ENCODE data around the gene QSER1. TPM values are rescaled to one million over a fixed set of nuclear protein-coding genes. Genes with fewer than 3 reads are reported as not detected.
A peak's percentile ranks its signal among the peaks of the same experiment; 100 is the strongest.

Gene QSER1
- total RNA-seq, 1 experiment from 2014 or later: 111 TPM

- H3K27ac ChIP-seq (ENCODE audit: low read depth, low read length, poor library complexity, severe bottlenecking): no peak overlapping the region
- no peak overlapping the region for H3K4me3 ChIP-seq (ENCODE audit: low read depth, low read length, poor library complexity, severe bottlenecking)
- ChIA-PET POLR2A (ENCODE audit: low non-redundant PET) (no interaction called here), CTCF (no interaction called here)
- H3K36me3 ChIP-seq (ENCODE audit: insufficient read depth, low read length, poor library complexity, severe bottlenecking): peaks cover 24% of the 10 kb centered on the region
- no peak for TF ChIP-seq EZH2 (IDR thresholded peaks at IDR 0.05; ENCODE audit: borderline replicate concordance, low read depth, low read length, poor library complexity, severe bottlenecking)
- TF ChIP-seq CTCF (conservative IDR thresholded peaks at IDR 0.05; ENCODE audit: low read depth, low read length): no peak
- no peak for DNase-seq (ENCODE audit: low spot score)
- H3K27me3 ChIP-seq (replicated peaks; ENCODE audit: insufficient read depth, low read depth, low read length, poor library complexity): no peaks in the 10 kb centered on the region
- intact Hi-C loops (cut with micrococcal nuclease; ENCODE audit: unreplicated experiment): no loop called here
- no peaks in the 10 kb centered on the region for H3K9me3 ChIP-seq (ENCODE audit: low read depth, low read length, poor library complexity, severe bottlenecking)
- H3K4me1 ChIP-seq (ENCODE audit: insufficient read depth, low read length, poor library complexity, severe bottlenecking): no peaks in the 10 kb centered on the region
- BruUV-seq (replicated peaks): no TSS peak
Measured at GRCh38 chr11:32953700-32954099, 61.1 kb downstream of the QSER1 start.

- TF ChIP-seq CTCF (conservative IDR thresholded peaks at IDR 0.05; ENCODE audit: low read depth, low read length): peak; percentile 96
- no peak for TF ChIP-seq EZH2 (IDR thresholded peaks at IDR 0.05; ENCODE audit: borderline replicate concordance, low read depth, low read length, poor library complexity, severe bottlenecking)
- intact Hi-C loops (cut with micrococcal nuclease; ENCODE audit: unreplicated experiment): loop anchor here (1.0 to 5.0 kb wide), 3 partner anchors 105 to 728 kb away; no protein-coding TSS in a partner anchor
- no peaks in the 10 kb centered on the region for H3K27me3 ChIP-seq (replicated peaks; ENCODE audit: insufficient read depth, low read depth, low read length, poor library complexity)
- ChIA-PET POLR2A (ENCODE audit: low non-redundant PET) (no interaction called here), CTCF (interaction anchor here (1.1 kb wide), 1 partner anchor 105 kb away, joined by 5 read pairs; no protein-coding TSS in a partner anchor)
- BruUV-seq (replicated peaks): no TSS peak
- H3K27ac ChIP-seq (ENCODE audit: low read depth, low read length, poor library complexity, severe bottlenecking): no peak overlapping the region
- H3K4me3 ChIP-seq (ENCODE audit: low read depth, low read length, poor library complexity, severe bottlenecking): no peak overlapping the region
- DNase-seq (ENCODE audit: low spot score): peak; percentile 87
- no peaks in the 10 kb centered on the region for H3K9me3 ChIP-seq (ENCODE audit: low read depth, low read length, poor library complexity, severe bottlenecking)
- H3K4me1 ChIP-seq (ENCODE audit: insufficient read depth, low read length, poor library complexity, severe bottlenecking): no peaks in the 10 kb centered on the region
- peaks cover 57% of the 10 kb centered on the region for H3K36me3 ChIP-seq (ENCODE audit: insufficient read depth, low read length, poor library complexity, severe bottlenecking)
Measured at GRCh38 chr11:32960553-32961164, 68.0 kb downstream of the QSER1 start.

- no TSS peak for BruUV-seq (replicated peaks)
- CTCF ChIA-PET: no interaction called here
- Histone ChIP-seq H3K27ac (ENCODE audit: low read depth, low read length, poor library complexity, severe bottlenecking) (no peak overlapping the region), H3K9me3 (ENCODE audit: low read depth, low read length, poor library complexity, severe bottlenecking) (no peaks in the 10 kb centered on the region), H3K36me3 (ENCODE audit: insufficient read depth, low read length, poor library complexity, severe bottlenecking) (peaks cover 62% of the 10 kb centered on the region), H3K4me1 (ENCODE audit: insufficient read depth, low read length, poor library complexity, severe bottlenecking) (no peaks in the 10 kb centered on the region), H3K27me3 (replicated peaks; ENCODE audit: insufficient read depth, low read depth, low read length, poor library complexity) (no peaks in the 10 kb centered on the region), H3K4me3 (ENCODE audit: low read depth, low read length, poor library complexity, severe bottlenecking) (no peak overlapping the region)
- POLR2A ChIA-PET (ENCODE audit: low non-redundant PET): interaction anchor here (0.5 kb wide), 1 partner anchor 290 kb away, joined by 10 read pairs; no protein-coding TSS in a partner anchor
- no peak for DNase-seq (ENCODE audit: low spot score)
- TF ChIP-seq EZH2 (IDR thresholded peaks at IDR 0.05; ENCODE audit: borderline replicate concordance, low read depth, low read length, poor library complexity, severe bottlenecking) (no peak), CTCF (conservative IDR thresholded peaks at IDR 0.05; ENCODE audit: low read depth, low read length) (no peak)
- intact Hi-C loops (cut with micrococcal nuclease; ENCODE audit: unreplicated experiment): loop anchor here (5.0 kb wide), 1 partner anchor 365 kb away; no protein-coding TSS in a partner anchor
Measured at GRCh38 chr11:32962016-32962415, 69.4 kb downstream of the QSER1 start.
